ENCODE measurements around the gene FRYL.

DNA sequence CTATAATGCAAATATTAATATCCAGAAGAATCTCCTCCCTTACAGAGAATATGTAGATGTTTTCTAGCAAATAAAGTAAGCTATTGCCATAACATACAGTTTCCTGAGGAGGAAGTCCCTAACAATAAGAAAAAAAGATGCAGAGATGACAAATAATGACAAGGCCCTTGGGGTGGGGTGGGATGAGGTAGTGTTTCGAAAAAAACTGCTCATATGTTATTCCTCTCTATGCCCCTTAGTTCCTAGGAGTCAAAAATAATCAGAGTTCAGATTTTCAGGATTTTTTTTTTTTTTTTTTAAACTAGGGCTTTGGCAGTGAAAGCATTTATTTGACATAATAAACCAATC, 191.0 kb downstream of the FRYL start:
- TF ChIP-seq, protein P1, sequence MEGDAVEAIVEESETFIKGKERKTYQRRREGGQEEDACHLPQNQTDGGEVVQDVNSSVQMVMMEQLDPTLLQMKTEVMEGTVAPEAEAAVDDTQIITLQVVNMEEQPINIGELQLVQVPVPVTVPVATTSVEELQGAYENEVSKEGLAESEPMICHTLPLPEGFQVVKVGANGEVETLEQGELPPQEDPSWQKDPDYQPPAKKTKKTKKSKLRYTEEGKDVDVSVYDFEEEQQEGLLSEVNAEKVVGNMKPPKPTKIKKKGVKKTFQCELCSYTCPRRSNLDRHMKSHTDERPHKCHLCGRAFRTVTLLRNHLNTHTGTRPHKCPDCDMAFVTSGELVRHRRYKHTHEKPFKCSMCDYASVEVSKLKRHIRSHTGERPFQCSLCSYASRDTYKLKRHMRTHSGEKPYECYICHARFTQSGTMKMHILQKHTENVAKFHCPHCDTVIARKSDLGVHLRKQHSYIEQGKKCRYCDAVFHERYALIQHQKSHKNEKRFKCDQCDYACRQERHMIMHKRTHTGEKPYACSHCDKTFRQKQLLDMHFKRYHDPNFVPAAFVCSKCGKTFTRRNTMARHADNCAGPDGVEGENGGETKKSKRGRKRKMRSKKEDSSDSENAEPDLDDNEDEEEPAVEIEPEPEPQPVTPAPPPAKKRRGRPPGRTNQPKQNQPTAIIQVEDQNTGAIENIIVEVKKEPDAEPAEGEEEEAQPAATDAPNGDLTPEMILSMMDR (IDR thresholded peaks at IDR 0.05), result no peak
- no peak for TF ChIP-seq ZFX (IDR thresholded peaks at IDR 0.05; ENCODE audit: borderline replicate concordance)

Data from 22Rv1 (cell line).